Trophoblast cell (in vitro differentiated cells and primary cell): ENCODE data around the gene FGD3.

ENCODE experiments used
- DNase-seq, 2 donors: peaks; one replicate each; pipeline ENCODE4 v3.0.0-alpha.2; 2016
- H2AFZ ChIP-seq: 2 replicates; pipeline ENCODE4 v1.6.1; 2013; ENCODE audit warnings: low read length, moderate library complexity, mild to moderate bottlenecking; ENCODE audit not compliant: insufficient read depth, poor library complexity
- H2AK5ac ChIP-seq: 2 replicates; pipeline ENCODE4 v1.6.1; 2013; ENCODE audit warnings: mild to moderate bottlenecking, low read length
- H2BK120ac ChIP-seq: 2 replicates; pipeline ENCODE4 v1.6.1; 2013; ENCODE audit warnings: low read length, mild to moderate bottlenecking, moderate library complexity; ENCODE audit not compliant: insufficient read depth, poor library complexity
- H2BK12ac ChIP-seq: 2 replicates; pipeline ENCODE4 v1.6.1; 2013; ENCODE audit warnings: mild to moderate bottlenecking, low read length, moderate library complexity
- H2BK5ac ChIP-seq: 2 replicates; pipeline ENCODE4 v1.6.1; 2013; ENCODE audit warnings: low read length, low read depth, moderate library complexity, mild to moderate bottlenecking; ENCODE audit not compliant: poor library complexity
- H3K14ac ChIP-seq: 2 replicates; pipeline ENCODE4 v1.6.1; 2013; ENCODE audit warnings: mild to moderate bottlenecking, low read length
- H3K18ac ChIP-seq: 2 replicates; pipeline ENCODE4 v1.6.1; 2013; ENCODE audit warnings: mild to moderate bottlenecking, low read length
- H3K23ac ChIP-seq: 2 replicates; pipeline ENCODE4 v1.6.1; 2013; ENCODE audit warnings: low read length
- H3K27ac ChIP-seq: 2 replicates; pipeline ENCODE4 v1.5.1; 2013; ENCODE audit warnings: low read depth, mild to moderate bottlenecking, inconsistent platforms, low read length, moderate library complexity
- H3K27me3 ChIP-seq: 2 replicates; pipeline ENCODE4 v1.6.1; 2013; ENCODE audit warnings: inconsistent platforms, mild to moderate bottlenecking, low read length, moderate library complexity; ENCODE audit not compliant: insufficient read depth
- H3K36me3 ChIP-seq, 2 experiments: 1 replicate in 1 of 2; 2 replicates in 1 of 2; pipeline ENCODE4 v1.6.1; 2013; ENCODE audit warnings: low read length in 2 of 2, mild to moderate bottlenecking in 2 of 2, moderate library complexity in 1 of 2; ENCODE audit not compliant: insufficient read depth in 2 of 2, control insufficient read depth in 1 of 2
- H3K4ac ChIP-seq: 2 replicates; pipeline ENCODE4 v1.6.1; 2013; ENCODE audit warnings: low read depth, mild to moderate bottlenecking, low read length, moderate library complexity
- H3K4me1 ChIP-seq, 2 experiments: 1 replicate in 1 of 2; 2 replicates in 1 of 2; pipeline ENCODE4 v1.6.1; 2013; ENCODE audit warnings: low read length in 2 of 2, mild to moderate bottlenecking in 2 of 2, moderate library complexity in 1 of 2; ENCODE audit not compliant: insufficient read depth in 2 of 2, control insufficient read depth in 1 of 2
- H3K4me2 ChIP-seq: 2 replicates; pipeline ENCODE4 v1.6.1; 2013; ENCODE audit warnings: inconsistent platforms, mild to moderate bottlenecking, low read length, moderate library complexity
- H3K4me3 ChIP-seq: 2 replicates; pipeline ENCODE4 v1.5.1; 2013; ENCODE audit warnings: mild to moderate bottlenecking, low read depth, low read length, inconsistent platforms
- H3K79me1 ChIP-seq: one replicate; pipeline ENCODE4 v1.6.1; 2013; ENCODE audit warnings: low read length
- H3K79me2 ChIP-seq: 2 replicates; pipeline ENCODE4 v1.6.1; 2013; ENCODE audit warnings: low read length, mild to moderate bottlenecking; ENCODE audit not compliant: control insufficient read depth, insufficient read depth, poor library complexity
- H3K9ac ChIP-seq: 2 replicates; pipeline ENCODE4 v1.6.1; 2013; ENCODE audit warnings: mild to moderate bottlenecking, low read length
- H3K9me3 ChIP-seq: 2 replicates; pipeline ENCODE4 v1.6.1; 2013; ENCODE audit warnings: low read depth, mild to moderate bottlenecking, control low read depth, inconsistent platforms, low read length; ENCODE audit not compliant: insufficient read depth
- H4K12ac ChIP-seq: 2 replicates; pipeline ENCODE4 v1.6.1; 2013; ENCODE audit warnings: low read depth, mild to moderate bottlenecking, low read length, moderate library complexity
- H4K8ac ChIP-seq: 2 replicates; pipeline ENCODE4 v1.6.1; 2013; ENCODE audit warnings: low read depth, mild to moderate bottlenecking, low read length, moderate library complexity
- H4K91ac ChIP-seq: one replicate; pipeline ENCODE4 v1.6.1; 2013; ENCODE audit warnings: low read depth, mild to moderate bottlenecking, low read length, moderate library complexity
- WGBS: extraction: QIAGEN DNeasy Blood & Tissue Kit; methylation state at CpG from one replicate; pipeline ENCODE4 v1.1.7; 2013; ENCODE audit warnings: missing lambda C conversion rate; ENCODE audit not compliant: insufficient read length, insufficient coverage; ENCODE audit errors: extremely low coverage; 5-methylcytosine and 5-hydroxymethylcytosine counted together

FGD3 gene

GRCh38 chr9:93017621-93018020 is 70.3 kb downstream of the FGD3 start:
- no peaks in the 10 kb centered on the region for H3K79me1 ChIP-seq
- H3K4me1 ChIP-seq: no peaks in the 10 kb centered on the region
- no peak overlapping the region for H4K12ac ChIP-seq
- no peaks in the 10 kb centered on the region for H3K9me3 ChIP-seq
- H4K91ac ChIP-seq: no peak overlapping the region
- no peak overlapping the region for H3K9ac ChIP-seq
- no peak overlapping the region for H3K18ac ChIP-seq
- no peak overlapping the region for H3K23ac ChIP-seq
- DNase-seq: no peak
- no peaks in the 10 kb centered on the region for H3K36me3 ChIP-seq
- no peak overlapping the region for H2BK12ac ChIP-seq
- H2BK120ac ChIP-seq: no peak overlapping the region
- H4K8ac ChIP-seq: no peak overlapping the region
- H3K79me2 ChIP-seq: no peaks in the 10 kb centered on the region
- H2AK5ac ChIP-seq: no peak overlapping the region
- H3K4me3 ChIP-seq: no peak overlapping the region
- H3K14ac ChIP-seq: no peak overlapping the region
- no peaks in the 10 kb centered on the region for H3K27me3 ChIP-seq
- H2AFZ ChIP-seq: no peak overlapping the region
- H2BK5ac ChIP-seq: no peak overlapping the region
- WGBS: no CpG with 5 or more reads among the region's 9 CpGs
- no peak overlapping the region for H3K4ac ChIP-seq
- no peak overlapping the region for H3K27ac ChIP-seq
- H3K4me2 ChIP-seq: no peak overlapping the region

- H4K91ac ChIP-seq: no peak overlapping the region
- H3K4me2 ChIP-seq: no peak overlapping the region
- H4K12ac ChIP-seq: no peak overlapping the region
- H3K14ac ChIP-seq: no peak overlapping the region
- H2BK12ac ChIP-seq: no peak overlapping the region
- H3K27me3 ChIP-seq: no peaks in the 10 kb centered on the region
- H3K9ac ChIP-seq: no peak overlapping the region
- no peaks in the 10 kb centered on the region for H3K36me3 ChIP-seq
- no peak overlapping the region for H2BK5ac ChIP-seq
- H3K4me3 ChIP-seq: no peak overlapping the region
- no CpG with 5 or more reads among the region's 11 CpGs for WGBS
- no peak overlapping the region for H3K18ac ChIP-seq
- H3K4ac ChIP-seq: no peak overlapping the region
- no peaks in the 10 kb centered on the region for H3K79me1 ChIP-seq
- H2AFZ ChIP-seq: no peak overlapping the region
- H2AK5ac ChIP-seq: no peak overlapping the region
- no peaks in the 10 kb centered on the region for H3K4me1 ChIP-seq
- no peak overlapping the region for H3K23ac ChIP-seq
- H3K27ac ChIP-seq: no peak overlapping the region
- H2BK120ac ChIP-seq: no peak overlapping the region
- no peaks in the 10 kb centered on the region for H3K9me3 ChIP-seq
- no peak for DNase-seq
- H4K8ac ChIP-seq: no peak overlapping the region
- no peaks in the 10 kb centered on the region for H3K79me2 ChIP-seq
These were observed 72.8 kb downstream of the FGD3 start for GRCh38 chr9:93020151-93020550.

- no peak overlapping the region for H4K91ac ChIP-seq
- no peaks in the 10 kb centered on the region for H3K9me3 ChIP-seq
- no peaks in the 10 kb centered on the region for H3K4me1 ChIP-seq
- H3K79me1 ChIP-seq: no peaks in the 10 kb centered on the region
- no peak overlapping the region for H3K14ac ChIP-seq
- H2BK5ac ChIP-seq: no peak overlapping the region
- no peak overlapping the region for H2AK5ac ChIP-seq
- no peak overlapping the region for H3K9ac ChIP-seq
- H3K4ac ChIP-seq: no peak overlapping the region
- DNase-seq: no peak
- no peaks in the 10 kb centered on the region for H3K79me2 ChIP-seq
- no peak overlapping the region for H3K18ac ChIP-seq
- no peak overlapping the region for H2AFZ ChIP-seq
- no peak overlapping the region for H3K4me2 ChIP-seq
- H4K12ac ChIP-seq: no peak overlapping the region
- H3K4me3 ChIP-seq: no peak overlapping the region
- H3K27me3 ChIP-seq: no peaks in the 10 kb centered on the region
- no peak overlapping the region for H2BK120ac ChIP-seq
- no peak overlapping the region for H3K23ac ChIP-seq
- no peak overlapping the region for H2BK12ac ChIP-seq
- H3K36me3 ChIP-seq: no peaks in the 10 kb centered on the region
- H4K8ac ChIP-seq: no peak overlapping the region
- no peak overlapping the region for H3K27ac ChIP-seq
- no CpG with 5 or more reads among the region's 27 CpGs for WGBS
These were observed 73.7 kb downstream of the FGD3 start for GRCh38 chr9:93020771-93021670.

GRCh38 chr9:93022066-93022465 is 74.7 kb downstream of the FGD3 start:
- no peak overlapping the region for H2BK5ac ChIP-seq
- H3K79me1 ChIP-seq: no peaks in the 10 kb centered on the region
- H3K9ac ChIP-seq: no peak overlapping the region
- no CpG with 5 or more reads among the region's 9 CpGs for WGBS
- no peak overlapping the region for H3K27ac ChIP-seq
- no peaks in the 10 kb centered on the region for H3K9me3 ChIP-seq
- H3K79me2 ChIP-seq: no peaks in the 10 kb centered on the region
- no peak overlapping the region for H4K8ac ChIP-seq
- H3K36me3 ChIP-seq: no peaks in the 10 kb centered on the region
- no peak overlapping the region for H4K91ac ChIP-seq
- no peak overlapping the region for H3K14ac ChIP-seq
- no peak overlapping the region for H2BK120ac ChIP-seq
- no peaks in the 10 kb centered on the region for H3K4me1 ChIP-seq
- no peaks in the 10 kb centered on the region for H3K27me3 ChIP-seq
- H3K4me3 ChIP-seq: no peak overlapping the region
- H3K4ac ChIP-seq: no peak overlapping the region
- no peak overlapping the region for H2BK12ac ChIP-seq
- no peak overlapping the region for H3K18ac ChIP-seq
- no peak overlapping the region for H2AFZ ChIP-seq
- H2AK5ac ChIP-seq: no peak overlapping the region
- no peak overlapping the region for H4K12ac ChIP-seq
- H3K23ac ChIP-seq: no peak overlapping the region
- no peak for DNase-seq
- no peak overlapping the region for H3K4me2 ChIP-seq
